ENCODE results near the gene GPR160.
"Not testable (repeated sequence)": the region's sequence is repeated elsewhere in the genome, so short reads cannot be mapped to it uniquely, and the experiment has no call there.

The GPR160 gene, protein sequence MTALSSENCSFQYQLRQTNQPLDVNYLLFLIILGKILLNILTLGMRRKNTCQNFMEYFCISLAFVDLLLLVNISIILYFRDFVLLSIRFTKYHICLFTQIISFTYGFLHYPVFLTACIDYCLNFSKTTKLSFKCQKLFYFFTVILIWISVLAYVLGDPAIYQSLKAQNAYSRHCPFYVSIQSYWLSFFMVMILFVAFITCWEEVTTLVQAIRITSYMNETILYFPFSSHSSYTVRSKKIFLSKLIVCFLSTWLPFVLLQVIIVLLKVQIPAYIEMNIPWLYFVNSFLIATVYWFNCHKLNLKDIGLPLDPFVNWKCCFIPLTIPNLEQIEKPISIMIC

DNA sequence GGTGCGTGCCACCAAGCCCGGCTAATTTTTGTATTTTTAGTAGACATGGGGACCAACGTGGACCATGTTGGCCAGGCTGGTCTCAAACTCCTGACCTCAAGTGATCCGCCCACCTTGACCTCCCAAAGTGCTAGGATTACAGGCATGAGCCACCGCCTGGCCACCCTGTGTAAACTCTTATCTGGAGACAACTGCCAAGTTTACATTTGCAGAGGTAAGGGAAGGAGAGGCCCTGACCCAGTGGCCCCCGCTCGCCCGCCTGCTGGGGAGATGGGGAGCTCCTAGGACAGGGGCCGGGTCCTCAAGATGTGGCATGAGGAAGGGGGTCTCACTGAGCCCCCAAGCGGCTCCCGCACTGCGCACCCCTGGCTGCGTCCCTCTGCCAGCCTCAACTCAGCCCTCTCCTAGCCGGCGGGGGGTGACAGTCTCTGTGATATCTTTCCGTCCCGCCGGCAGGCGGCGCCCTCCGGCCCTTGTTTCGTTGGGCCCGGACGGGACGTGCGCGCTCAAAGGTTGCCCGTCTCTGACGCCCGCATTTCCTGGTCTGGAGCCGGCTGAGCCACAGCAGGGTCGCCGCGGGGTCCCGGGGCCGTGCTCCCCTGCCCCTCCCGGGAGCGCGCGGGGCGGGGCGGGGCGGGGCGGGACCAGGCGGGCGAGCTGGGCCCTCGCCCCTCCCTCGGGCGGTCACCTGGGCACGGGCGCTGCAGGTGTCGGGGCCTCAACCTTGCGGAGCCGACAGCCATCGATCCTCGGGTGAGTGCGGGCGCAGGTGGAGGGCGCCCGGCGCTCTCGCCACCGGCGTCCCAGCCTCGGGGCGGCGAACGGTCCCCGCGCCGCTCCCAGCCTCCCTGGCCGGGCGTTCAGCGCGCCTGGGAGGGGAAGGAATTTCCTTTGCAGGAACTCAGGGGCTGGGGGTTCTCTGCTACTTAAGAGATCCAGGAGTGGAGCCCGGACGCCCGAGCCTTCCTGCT lies at the start of gene GPR160:
GPR160 (plus strand) TSS at position 533 of the 971 bp plus-strand sequence. CDS start 45,978 bp downstream, outside the sequence.
- peak; percentile 93 for DNase-seq

DNA sequence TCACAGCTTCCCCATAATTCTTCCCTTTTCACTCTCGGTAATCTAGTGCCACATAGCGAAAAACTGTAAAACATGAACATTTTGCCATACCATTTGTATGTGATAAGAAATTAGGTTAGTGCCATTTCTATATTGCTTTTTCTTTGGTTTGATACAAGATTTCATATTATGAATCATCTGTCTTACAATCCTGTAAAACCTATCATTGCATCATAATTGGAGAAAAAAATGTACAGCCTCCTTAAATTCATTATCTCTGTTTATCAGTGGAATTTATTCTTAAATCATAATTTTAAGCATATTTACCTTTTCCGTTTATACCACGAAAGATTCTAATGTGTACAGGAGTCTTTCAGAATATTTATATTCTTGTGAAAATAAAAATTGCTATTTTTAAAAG lies 47.4 kb upstream of the GPR160 start:
- no peak for DNase-seq

DNA sequence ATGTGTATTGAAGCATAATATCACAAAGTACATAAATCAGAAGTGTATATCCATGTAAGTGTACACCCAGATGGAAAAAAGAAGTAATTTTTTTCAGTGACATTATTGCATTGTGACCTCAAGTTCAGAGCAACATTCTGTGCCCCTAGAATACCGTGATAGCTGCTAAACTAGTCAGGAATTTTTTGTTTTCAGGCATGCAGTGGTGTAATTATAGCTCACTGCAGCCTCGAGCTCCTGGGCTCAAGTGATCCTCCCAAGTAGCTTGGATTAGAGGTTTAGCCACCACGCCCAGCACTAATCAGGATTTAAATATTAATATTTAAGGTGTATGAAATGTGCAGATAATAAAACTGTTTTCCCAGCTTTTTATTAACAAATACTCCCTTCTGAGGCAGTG lies 45.6 kb upstream of the GPR160 start:
- no peak for DNase-seq

DNA sequence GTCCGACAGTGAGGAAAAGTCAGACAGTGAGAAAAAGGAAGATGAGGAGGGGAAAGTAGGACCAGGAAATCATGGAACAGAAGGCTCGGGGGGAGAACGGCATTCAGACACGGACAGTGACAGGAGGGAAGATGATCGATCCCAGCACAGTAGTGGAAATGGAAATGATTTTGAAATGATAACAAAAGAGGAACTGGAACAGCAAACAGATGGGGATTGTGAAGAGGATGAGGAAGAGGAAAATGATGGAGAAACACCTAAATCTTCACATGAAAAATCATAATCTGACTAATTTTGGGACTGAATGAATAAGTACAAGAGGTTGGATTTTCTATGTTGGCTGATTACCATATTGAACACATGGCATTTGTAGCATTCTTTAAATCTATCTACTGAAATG lies 45.0 kb upstream of the GPR160 start:
- no peak for DNase-seq

DNA sequence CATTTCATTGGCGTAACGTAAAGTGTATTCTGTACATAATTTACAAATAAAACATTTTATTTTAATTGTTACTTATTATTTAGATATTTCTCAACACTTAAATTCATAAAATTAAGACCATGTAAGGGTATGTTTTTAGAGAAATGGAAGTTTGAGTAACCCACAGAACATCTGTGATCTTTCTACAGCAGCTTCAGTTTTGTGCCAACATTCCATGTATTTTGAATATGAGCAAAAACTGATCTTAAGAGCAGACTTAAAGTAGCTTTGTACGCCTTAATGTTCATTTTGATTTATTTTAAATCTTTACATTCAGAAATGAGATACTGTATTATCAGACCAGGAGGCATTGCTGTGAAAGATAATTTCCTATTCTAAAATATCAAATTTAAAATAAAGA lies 44.0 kb upstream of the GPR160 start:
- no peak for DNase-seq

DNA sequence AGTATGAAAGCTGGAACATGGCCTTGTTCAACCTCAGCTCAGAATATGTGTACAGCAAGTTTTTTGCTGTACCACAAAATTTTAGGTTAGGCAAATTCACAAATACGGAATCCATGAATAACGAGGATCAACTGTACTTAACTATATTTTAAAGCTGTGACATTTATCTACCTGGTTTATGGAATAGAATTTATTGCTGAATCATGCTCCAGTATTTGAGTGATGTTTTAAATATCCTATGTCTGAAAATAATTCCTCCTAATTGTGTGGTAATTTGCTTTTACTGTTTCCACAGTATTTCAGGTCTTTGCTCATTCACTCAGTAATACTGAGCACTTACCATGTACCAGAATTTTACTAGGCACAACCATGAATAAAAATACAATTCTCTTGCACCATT lies 41.7 kb upstream of the GPR160 start:
- no peak for DNase-seq

DNA sequence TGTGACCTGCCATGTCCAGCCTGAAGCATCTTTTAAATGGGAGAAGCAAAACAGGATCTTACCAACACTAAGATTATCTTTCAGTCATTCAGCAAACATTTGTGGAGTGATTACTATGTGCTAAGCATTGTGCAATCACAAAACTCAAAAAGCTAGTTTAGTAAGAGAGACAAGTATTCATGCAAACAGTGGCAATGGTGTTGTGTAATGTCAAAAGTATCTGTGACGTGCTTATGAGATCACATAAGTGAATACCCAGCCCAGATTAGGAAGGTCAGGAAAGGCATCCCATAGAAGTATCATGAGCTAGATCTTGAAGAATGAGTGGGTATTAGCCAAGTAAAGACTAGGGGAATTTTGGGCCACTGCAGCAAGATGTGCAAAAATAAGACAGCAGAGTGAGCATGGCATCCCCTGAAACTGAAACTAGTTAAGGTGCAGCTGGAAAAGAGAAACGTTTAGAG lies 39.1 kb upstream of the GPR160 start:
- no peak for DNase-seq

DNA sequence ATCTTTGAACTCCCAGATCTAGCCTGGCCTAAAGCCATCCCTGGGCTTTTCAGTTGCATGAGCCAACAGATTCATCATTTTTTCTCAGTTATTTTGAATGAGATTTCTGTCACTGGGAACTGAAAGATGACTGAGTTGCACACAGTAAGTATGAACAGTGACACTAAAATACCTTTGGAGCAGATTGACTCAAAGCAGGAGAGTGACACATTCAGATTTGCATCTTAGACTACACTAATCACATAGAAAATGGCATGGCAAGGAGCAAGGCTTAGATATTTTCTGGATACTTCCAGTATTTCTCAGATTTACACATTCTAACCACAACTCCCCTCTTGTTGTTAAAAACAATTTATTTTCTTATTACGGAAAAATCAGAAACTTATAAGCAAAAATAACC lies 38.4 kb upstream of the GPR160 start:
- no peak for DNase-seq

DNA sequence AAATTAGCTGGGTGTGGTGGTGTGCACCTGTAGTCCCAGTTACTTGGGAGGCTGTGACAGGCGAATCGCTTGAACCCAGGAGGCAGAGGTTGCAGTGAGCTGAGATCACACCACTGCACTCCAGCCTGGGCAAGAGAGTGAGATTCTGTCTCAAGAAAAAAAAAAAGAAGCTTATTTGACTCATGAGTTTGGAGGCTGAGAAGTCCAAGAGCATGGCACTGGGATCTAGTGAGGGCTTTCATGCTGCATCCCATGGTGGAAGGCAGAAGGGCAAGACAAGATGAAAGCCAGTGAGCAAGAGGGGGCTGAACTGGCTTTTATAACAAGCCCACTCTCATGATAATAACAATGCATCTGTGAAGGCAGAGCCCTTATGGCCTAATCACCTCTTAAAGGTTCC lies 37.7 kb upstream of the GPR160 start:
- DNase-seq = no peak

DNA sequence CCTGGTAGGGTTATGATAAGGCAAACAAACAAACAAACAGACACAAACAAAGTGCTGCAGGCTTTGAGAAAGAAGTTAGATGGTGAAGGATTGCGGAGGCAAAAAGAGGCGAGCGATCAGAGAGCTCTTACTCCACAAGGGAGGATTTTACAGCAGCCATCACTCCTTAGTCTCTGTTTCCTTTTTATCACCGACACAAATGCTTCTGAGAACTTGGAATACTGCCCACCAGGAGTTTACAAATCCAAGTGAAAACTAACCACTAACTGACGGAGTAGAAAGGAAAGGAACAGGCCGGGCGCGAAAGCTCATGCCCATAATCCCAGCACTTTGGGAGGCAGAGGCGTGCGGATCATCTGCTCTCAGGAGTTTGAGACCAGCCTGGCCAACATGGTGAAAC lies 35.6 kb upstream of the GPR160 start:
- DNase-seq = no peak

DNA sequence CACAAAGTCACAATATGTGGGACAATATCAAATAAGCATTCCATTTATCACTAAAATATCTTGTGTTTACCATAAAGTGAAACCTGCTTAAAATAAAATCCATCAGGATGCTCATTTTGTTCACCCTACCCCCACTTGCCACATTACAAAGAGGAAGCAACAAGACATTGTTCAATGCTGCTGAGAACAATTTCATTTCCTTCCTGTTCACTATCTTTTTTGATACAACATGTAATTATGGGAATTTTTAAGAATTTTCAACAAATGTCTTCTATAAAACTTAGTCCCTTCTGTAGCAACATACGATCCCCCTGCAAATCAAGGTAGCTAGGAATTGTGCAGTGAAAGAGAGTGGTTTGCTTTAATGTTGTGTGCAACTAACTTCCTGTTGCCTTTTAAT lies 34.9 kb upstream of the GPR160 start:
- no peak for DNase-seq

DNA sequence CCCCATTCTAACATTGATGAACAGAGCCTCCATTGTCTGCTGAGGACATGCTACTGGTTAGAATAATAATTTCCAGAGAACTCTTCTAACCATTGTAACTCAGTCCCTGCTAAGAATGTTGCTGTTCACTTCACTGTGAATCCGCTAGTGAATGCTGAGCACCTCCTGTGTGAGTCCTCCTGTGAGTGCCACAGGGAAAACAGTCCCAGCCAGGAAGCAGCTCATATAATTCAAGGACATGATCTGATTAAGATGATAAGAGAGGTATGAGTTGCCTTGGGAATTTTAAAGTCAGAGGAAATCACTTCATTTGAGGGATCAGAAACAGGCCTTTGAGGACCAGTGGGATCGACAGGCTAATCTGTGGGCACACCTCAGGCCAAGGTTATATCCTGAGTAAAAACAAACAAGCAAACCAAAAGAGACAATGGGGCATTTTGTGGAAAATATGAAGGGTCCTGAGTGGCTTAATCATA lies 33.9 kb upstream of the GPR160 start:
- DNase-seq = no peak

DNA sequence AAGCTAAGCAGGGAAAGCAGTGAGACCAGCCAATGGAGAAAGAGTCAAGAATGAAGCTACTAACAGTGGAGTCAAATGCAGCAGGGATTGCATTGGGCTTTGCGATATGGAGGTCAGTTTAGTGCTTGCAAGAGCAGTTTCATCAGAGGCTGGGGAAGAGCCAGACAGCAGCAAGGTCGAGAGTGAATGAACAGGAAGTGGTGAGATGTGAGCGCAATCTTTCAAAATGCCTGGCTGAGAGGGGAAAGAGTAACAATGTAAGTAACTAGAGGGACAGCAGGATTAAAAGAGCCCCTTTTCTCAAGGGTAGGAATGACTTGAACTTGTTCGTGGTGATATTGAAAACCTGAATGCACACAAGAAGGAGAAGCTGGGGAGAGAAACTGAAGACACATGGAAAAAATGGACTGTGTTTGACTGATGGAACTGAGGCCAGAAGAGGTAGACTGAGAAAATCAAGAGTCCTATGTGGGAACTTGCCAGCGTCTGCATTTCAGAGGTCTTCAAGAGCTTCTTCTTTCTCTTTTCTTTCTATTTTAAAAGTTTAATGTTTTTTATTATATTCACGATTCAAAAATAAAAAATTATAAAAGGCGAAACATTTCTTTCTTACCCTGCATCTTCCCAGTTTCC lies 30.6 kb upstream of the GPR160 start:
- no peak for DNase-seq

DNA sequence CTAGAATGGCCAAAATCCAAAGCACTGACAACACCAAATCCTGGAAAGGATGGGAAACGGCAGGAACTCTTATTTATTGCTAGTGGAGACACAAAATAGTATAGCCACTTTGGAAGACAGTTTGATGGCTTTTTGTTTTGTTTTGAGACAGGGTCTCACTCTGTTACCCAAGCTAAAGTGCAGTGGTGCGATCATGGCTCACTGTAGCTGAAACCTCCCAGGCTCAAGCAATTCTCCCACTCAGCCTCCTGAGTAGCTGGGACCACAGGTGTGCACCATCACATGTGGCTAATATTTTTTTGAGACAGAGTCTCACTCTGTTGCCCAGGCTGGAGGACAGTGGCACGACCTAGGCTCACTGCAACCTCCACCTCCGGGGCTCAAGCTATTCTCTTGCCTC lies 27.3 kb upstream of the GPR160 start:
- DNase-seq = no peak

DNA sequence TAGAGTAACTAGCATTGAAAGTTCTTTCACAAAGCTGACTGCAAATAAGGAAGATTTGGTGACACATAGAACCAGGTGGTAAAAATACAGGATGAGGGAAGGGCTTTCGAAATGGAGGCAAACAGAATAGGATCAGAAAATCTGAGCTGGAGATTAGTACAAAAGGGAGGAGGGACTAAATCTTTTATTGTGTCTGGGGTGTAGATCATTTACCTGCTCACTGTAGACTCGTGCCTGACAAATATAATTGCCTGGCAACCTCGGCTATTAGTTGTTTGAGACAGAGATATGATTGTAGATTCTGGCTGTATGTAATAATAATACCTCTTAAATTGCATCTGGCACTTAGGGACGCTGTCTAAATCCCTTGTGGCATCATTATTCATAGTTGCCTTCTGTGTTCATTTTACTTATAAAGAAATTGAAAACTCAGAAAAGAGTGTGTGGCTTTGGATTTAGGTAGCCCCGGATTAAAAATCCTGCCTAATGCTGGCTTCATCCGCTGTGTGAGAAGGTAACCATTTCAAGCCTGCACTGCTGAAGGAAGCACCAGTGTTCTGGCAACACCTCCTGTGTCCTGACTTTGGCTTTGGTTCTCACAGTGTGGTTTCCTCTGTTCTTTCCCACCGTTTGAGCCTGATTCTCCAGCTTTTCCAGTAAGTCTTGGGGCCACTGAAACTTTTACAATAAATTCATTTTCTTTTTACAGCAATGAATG lies 25.0 kb upstream of the GPR160 start:
- no peak for DNase-seq

DNA sequence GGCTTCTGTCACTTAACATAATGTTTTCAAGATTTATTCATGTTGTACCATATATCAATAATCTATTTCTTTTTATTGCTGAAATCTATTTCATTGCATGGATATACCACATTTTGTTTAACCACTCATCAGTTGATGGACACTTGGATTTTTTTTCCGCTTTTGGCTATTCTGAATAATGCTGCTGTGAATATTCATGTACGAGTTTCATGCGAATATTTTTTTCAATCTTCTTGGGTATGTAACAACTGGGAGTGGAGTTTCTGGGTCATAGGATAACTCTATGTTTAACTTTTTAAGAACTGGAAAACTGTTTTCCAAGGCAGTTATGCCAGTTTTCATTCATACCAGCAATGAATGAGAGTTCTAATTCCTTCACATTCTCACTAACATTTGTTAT lies 21.7 kb upstream of the GPR160 start:
- no peak for DNase-seq

DNA sequence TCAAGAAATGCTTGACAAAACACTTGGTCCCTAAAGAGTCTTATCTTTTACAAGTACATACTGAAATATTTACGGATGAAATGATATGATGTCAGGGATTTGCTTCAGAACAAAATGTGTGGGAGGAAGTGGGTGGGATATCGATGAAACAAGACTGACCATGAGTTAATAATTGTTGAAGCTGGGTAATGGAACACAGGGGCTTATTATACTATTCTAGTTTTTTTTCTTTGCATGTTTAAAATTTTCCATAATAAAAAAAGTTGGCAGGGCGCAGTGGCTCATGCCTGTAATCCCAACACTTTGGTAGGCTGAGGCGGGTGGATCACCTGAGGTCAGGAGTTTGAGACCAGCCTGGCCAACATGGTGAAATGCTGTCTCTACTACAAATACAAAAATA lies 18.5 kb upstream of the GPR160 start:
- not testable (repeated sequence) for DNase-seq

DNA sequence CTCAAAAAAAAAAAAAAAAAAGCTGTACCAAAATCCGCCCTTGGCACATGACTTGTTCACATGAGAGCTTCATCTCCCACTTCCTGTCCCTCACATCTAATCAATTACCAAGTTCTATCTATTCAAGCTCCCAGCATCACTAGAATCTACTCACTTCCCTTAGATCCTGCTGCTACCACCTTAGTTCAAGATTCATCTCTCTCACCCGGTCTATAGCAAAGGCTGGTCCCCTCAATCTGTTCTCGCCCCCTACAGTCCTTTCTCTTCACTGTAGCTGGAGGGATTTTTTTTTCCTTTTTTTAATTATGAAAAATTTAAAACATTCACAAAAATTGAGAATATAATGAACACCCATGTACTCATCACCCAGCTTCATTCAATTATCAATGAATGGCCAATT lies 16.7 kb upstream of the GPR160 start:
- DNase-seq = no peak

DNA sequence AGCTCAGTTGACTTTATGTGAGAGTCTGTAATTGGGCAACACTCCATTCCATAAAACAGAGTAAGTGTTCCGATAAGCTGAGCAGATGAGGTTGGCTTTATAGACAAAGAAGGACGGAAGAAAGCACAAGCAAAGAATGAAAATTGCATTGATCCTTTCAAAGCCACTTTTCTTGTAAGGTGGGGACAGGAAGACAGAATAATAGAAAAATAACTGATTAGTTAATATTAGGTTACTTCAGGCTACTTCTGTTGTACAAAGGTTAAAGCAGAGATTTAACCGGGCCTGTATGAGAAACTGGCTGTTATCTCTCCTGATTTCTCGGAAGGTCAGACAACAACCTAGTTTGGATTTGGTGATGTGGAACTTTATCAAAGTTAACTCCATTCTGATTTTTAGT lies 15.5 kb upstream of the GPR160 start:
- DNase-seq = no peak

DNA sequence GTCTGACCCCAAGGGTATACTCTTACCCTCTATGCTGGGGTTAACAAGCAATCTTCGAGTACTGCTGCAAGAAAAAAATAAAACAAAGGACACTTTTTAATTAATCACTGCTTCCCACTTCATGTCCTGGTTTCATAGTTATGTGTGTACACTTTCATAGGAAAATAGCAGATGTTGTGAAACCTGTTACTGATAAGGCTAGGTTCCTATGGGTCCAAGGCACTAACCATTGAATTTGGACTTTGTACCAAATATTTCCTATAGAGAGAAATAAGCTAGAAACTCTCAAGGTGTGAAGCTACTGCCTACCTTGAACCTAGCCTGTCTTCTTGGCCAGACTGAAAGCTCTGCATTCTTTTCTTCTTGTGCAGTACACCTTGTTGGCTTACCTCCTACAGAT lies 14.6 kb upstream of the GPR160 start:
- DNase-seq = no peak

DNA sequence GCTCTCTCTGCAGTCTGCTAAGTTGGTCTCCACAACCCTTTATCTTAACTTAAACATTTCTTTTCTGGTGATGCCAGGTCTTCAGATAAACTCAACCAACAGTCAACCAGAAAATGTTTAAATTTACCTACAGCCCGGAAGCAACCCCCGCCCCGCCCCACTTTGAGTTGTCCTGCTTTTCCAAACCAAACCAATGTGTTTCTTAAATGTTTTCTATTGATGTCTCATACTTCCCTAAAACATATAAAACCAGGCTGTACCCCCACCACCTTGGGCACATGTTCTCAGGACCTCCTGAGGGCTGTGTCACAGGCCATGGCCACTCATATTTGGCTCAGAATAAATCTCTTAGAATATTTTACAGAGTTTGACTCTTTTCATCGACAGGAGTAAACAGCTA lies 13.2 kb upstream of the GPR160 start:
- DNase-seq = no peak

DNA sequence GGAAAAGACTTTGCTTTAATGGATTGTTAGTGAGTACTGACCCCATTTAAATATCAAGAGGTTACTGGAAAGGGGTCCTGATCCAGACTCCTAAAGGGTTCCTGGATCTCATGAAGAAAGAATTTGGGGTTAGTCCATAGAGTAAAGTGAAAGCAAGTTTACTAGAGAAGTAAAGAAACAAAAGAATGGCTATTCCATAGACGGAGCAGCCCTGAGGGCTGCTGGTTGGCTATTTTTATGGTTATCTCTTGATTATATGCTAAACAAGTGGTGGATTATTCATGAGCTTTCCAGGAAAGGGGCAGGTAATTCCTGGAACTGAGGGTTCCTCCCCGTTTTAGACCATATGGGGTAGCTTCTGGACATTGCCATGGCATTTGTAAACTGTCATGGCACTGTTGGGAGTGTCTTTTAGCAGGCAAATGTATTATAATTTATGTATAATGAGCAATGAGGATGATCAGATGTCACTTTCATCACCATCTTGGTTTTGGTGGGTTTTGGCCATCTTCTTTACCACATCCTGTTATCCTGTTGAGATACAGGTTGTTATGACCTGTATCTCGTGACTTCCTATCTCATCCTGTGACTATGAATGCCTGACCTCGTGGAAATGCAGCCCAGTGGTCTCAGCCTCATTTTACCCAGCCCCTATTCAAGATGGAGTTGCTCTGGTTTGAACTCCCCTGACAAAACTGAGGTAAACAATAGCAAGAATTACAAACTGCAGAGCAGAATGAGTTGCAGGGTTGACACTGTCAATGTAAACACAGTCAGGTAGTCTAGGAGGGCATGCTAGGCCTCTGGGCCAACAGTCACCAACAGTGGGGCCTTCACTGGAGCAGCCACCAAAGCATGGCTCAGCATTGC lies 10.3 kb upstream of the GPR160 start:
- DNase-seq = no peak

All from NCI-H510A (cell line).